ENCODE results near the gene DNAH7.

The DNAH7 gene

DNA sequence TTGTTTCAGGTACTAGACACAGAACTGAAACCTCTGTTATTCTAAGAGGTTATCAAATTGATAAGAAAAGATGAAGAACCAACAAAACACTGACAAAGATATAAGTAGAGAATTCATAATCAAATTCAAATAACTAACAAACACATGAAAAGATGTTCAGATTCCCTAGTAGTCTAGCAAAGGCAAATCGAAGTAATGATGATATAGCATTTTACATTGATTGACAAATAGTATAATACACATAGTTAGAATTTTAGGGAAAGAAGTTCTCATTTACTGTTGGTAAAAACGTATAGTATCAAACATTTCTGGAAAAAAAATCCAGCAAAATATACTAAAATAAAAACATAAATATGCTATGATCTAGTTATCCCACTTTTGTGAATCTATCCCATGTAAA is 50.6 kb downstream of the DNAH7 start:
- DNase-seq (ENCODE audit: insufficient read length, low spot score) (no peak), FAIRE-seq (no peak)
- TF ChIP-seq CTCF (IDR thresholded peaks at IDR 0.05; ENCODE audit: insufficient read depth, missing control alignments) = no peak

- TF ChIP-seq CTCF (IDR thresholded peaks at IDR 0.05; ENCODE audit: insufficient read depth, missing control alignments) = no peak
- no peak for DNase-seq (ENCODE audit: insufficient read length, low spot score)
- no peak for FAIRE-seq
Measured at GRCh38 chr2:196012314-196012713, 56.3 kb downstream of the DNAH7 start.

- no peak for FAIRE-seq
- no peak for DNase-seq (ENCODE audit: insufficient read length, low spot score)
- no peak for TF ChIP-seq CTCF (IDR thresholded peaks at IDR 0.05; ENCODE audit: insufficient read depth, missing control alignments)
Measured at GRCh38 chr2:196000551-196000950, 68.1 kb downstream of the DNAH7 start.

DNA sequence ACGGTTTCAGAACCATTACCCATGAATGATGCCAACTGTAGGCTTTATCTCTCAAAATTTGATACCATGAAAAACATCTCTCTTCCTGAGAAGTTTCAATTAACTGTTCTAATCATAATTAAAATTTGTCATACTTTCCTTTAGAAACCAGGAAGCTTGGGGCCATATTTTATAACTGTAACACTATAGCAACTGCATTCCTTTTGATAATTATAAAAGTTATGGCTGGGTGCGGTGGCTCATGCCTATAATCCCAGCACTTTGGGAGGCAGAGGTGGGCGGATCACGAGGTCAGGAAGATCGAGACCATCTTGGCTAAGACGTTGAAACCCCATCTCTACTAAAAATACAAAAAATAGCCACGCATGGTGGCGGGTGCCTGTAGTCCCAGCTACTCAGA is 70.6 kb downstream of the DNAH7 start:
- TF ChIP-seq CTCF (IDR thresholded peaks at IDR 0.05; ENCODE audit: insufficient read depth, missing control alignments) = no peak
- FAIRE-seq (no peak), DNase-seq (ENCODE audit: insufficient read length, low spot score) (no peak)

- no peak for DNase-seq (ENCODE audit: insufficient read length, low spot score)
- no peak for TF ChIP-seq CTCF (IDR thresholded peaks at IDR 0.05; ENCODE audit: insufficient read depth, missing control alignments)
- FAIRE-seq = no peak
Measured at GRCh38 chr2:195995499-195995898, 73.1 kb downstream of the DNAH7 start.

GRCh38 chr2:195993623-195994022 is 75.0 kb downstream of the DNAH7 start:
- no peak for TF ChIP-seq CTCF (IDR thresholded peaks at IDR 0.05; ENCODE audit: insufficient read depth, missing control alignments)
- no peak for FAIRE-seq
- DNase-seq (ENCODE audit: insufficient read length, low spot score) = no peak

GRCh38 chr2:195985741-195986140 is 82.9 kb downstream of the DNAH7 start:
- no peak for TF ChIP-seq CTCF (IDR thresholded peaks at IDR 0.05; ENCODE audit: insufficient read depth, missing control alignments)
- FAIRE-seq = no peak
- no peak for DNase-seq (ENCODE audit: insufficient read length, low spot score)
